Kidney glomerular epithelial cell (primary cell): ENCODE data around the gene BEAN1.

ENCODE experiments used
- DNase-seq: peaks from one replicate; lab custom pipeline; 2025; lab: John Stamatoyannopoulos, UW

BEAN1 gene, protein sequence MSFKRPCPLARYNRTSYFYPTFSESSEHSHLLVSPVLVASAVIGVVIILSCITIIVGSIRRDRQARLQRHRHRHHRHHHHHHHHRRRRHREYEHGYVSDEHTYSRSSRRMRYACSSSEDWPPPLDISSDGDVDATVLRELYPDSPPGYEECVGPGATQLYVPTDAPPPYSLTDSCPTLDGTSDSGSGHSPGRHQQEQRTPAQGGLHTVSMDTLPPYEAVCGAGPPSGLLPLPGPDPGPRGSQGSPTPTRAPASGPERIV

DNA sequence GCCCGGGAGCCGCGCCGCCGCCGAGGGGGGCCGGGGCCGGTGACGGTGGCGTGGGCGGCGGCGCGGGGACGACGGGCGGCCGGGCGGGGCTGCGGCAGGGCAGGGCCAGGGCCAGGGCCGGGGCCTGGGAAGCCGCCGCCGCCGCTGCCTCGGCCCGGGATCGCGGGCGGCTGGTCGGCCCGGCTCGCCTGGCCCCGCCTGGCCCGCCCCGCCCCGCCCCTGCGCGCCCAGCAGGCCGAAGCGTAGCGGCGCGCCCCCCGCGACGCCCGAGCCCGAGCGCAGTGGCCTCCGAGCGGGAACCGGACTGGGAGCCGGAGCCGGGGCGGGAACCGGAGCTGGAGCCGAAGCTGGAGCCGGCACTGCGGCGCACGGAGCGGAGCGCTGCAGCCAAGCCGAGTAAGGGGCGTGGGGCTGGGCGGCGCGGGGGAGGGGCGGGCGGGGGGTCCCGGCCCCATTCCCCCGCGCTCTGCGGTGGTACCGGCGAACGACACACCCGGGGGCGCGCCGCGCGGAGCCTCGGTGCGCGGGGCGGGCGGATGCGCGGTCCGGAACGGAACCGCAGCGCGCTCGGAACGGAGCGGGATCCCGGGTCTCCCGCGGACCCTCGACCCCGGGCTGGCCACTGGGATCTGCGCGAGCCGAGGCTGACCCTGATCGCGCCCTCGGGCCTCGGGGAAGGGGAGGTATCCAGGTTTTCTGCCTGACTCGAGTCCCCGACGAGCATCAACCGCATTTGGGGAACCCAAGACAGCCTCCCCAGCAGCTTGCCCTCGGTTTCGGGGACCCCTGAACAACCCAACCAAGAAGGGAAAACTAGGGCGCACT lies at the start of gene BEAN1:
BEAN1 (plus strand) TSS at position 260 of the 825 bp plus-strand sequence. CDS start 10,382 bp downstream, outside the sequence.
- DNase-seq = no peak

DNA sequence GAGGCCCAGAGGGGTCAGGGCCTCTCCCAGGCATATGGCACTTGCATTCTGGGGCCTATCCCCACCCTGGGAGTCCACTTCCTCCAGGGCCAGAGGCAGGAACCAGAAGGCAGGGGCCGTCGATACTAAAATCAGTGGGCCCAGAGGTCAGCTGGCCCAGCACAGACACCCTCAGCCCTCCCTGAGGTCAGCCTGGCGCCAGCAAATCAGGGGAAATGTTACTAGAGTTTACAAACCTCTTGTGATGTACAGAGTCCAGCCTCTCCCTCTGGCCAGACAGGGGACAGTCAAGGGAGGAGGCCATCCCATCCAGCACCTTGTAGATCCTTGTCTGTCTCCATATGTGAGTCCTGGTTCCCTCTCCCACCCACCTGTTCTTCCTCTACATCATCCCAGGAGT lies 49.8 kb upstream of the BEAN1 start:
- DNase-seq = no peak

DNA sequence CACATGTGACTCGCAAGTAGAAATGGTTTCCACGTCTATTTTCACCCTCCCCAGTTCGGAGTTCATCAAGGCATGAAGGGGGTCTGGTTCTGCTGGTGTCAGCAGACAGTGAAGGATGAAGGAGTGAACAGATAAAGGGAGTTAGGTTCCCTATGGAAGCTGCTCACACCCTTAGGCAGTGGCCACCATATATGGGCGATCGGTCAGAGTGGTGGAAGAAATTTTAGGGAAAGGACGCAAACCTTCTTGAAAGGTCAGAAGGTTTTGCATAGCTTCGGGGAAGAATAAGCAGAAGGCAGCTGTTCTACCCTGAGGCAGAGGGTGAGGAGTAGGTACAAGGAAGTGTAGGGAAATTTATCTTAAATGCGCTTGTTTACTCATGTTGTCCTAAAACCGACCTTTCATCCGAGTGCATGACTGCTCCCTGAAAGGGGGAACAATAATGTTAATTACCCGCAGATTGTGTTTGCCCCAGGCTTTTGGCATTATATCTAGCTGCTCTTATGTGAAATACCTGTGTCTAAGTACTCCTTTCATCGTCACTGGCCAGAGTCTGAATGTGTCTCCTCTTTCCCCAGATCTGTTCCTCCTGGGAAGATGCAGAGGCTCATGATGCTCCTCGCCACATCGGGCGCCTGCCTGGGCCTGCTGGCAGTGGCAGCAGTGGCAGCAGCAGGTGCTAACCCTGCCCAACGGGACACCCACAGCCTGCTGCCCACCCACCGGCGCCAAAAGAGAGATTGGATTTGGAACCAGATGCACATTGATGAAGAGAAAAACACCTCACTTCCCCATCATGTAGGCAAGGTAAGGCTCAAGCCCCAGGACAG lies 48.1 kb upstream of the BEAN1 start:
- no peak for DNase-seq

DNA sequence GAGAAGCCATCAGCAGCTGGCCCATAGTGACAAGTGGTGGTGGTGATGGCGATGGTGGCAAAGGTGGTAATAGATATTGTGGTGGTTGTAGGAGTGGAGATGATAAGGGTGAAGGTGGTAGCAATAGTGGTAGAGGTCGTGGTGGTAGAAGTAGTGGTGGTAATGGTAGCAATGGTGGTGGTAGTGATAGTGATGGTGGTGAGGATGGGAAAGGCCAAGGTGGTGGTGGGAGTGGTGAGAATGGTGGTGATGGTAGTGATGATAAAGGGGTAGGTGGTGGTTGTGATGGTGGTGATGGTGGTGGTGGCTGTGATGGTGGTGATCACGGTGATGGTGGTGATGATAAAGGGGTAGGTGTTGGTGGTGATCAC lies 47.5 kb upstream of the BEAN1 start:
- DNase-seq = no peak

DNA sequence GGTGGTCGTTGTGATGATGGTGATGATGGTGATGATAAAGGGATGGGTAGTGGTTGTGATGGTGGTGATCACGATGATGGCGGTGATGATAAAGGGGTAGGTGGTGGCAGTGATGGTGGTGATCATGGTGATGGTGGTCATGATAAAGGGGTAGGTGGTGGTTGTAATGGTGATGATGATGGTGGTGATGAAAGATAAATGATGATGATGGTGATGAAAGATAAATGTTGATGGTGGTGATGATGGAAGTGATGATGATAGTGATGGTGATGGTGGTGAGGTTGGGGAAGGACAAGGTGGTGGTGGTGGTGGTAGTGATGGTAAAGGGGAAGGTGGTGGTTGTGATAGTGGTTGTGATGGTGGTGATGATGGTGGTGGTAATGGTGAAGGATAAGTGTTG lies 46.7 kb upstream of the BEAN1 start:
- DNase-seq = no peak

DNA sequence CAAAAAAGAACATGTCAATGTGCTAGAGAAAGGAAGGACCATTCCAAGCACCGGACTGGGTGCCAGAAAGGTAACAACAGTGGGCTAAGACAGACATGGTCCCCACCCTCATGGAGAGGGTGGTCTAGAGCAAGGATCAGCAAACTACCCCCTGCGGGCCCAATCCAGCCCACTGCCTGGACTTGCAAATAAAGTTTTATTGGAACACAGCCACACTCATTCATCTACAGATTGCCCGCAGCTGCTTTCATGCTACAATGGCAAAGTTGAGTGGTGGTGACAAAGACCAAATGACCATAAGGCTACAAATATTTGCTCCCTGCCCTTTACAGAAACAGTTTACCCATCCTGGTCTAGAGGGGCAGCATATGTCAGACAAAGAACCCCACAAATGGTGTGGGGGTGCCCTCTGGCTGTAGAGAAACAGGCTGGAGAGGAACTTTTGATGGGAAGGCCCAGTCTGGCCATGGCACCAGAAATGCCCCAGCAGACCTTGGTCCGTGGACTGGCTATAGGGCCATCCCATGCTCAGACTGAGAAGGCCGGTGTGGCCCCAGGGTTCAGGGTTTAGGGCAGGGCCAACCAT lies 45.4 kb upstream of the BEAN1 start:
- no peak for DNase-seq

DNA sequence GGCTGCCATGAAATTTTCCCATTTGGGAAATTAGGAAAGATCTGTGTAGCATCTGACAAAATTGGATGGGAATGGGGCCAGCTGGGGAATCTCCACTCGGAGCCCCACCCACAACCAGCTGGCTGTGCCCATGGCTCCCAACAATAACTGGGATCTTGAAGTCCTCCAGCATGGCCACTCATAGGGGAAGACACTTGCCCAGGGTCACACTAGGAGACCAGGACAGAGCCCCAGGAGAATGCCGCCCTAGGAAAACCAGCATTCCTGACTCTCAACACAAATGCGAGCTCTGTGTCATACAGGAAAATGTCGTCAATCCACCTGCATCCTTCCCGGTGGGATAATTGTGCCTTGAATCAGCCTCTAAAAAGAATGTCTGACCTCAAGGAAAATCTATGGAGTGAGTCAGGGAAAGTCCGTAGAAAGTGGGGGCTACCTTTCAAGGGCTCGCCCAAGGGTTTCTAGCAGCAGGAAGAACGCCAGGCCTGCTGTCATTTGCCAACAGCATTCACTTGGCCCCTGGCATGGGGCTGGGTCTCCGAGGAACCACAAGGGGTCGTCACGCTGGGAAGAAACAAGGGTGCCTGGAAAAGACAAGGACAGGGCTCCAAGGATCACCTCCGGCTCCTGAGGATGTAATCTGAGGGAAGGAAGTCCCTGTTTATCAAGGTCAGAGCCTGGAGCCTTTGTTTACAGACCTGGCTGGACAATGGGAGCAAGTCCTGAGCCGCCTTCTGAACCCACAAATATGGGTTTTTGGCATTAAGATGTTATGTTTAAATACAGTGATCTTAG lies 44.7 kb upstream of the BEAN1 start:
- peak; percentile 94 for DNase-seq

DNA sequence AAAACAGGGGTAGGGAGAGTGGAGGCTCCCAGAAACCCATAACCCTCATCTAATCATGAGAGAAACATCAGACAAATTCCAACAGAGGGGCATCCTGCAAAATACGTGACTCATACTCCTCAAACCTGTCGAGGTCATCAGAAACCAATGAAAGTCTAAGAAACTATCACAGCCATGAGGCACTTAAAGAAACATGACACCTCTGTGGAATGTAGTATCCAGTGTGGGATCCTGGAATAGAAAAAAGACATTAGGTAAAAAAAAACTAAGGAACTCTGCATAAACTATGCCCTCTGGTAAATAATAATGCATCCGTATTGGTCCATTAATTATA lies 44.2 kb upstream of the BEAN1 start:
- DNase-seq = peak; percentile 95

DNA sequence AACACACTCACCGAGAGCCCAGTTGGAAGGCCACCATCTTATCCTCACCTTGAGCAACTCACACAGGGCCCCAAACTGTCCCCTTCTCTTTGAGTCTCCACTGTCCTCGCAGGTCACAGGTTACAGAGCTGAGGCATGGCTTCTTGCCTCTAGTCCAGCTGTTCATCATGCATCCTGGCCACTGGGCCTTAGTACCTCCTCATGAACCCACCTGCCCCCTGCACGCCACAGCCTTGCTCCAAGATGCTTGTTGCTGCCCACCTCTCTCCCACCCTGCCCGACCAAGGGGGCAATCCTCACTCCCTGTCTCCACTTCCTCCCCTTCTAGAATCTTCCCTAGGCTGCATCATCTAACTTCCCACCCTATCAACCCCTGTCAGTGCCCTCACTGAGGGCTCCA lies 43.5 kb upstream of the BEAN1 start:
- no peak for DNase-seq

DNA sequence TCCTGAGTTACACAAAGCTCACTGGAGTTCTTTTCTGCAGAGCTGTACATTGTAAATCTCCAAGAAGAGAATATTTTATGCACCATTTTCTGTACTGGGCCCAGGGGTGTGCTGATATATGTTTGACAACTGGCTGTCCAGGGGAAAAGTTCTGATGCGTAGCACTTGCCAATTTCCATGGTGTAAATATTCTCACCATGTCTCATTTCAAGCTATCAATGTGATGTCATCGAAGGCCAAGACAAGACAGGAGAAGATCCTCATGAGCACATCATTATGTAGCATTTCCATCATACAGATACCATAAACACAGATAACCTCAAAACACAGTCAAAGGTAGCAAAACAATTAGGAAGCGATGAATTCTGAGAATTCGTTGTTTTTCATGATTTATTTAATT lies 41.7 kb upstream of the BEAN1 start:
- DNase-seq = no peak

DNA sequence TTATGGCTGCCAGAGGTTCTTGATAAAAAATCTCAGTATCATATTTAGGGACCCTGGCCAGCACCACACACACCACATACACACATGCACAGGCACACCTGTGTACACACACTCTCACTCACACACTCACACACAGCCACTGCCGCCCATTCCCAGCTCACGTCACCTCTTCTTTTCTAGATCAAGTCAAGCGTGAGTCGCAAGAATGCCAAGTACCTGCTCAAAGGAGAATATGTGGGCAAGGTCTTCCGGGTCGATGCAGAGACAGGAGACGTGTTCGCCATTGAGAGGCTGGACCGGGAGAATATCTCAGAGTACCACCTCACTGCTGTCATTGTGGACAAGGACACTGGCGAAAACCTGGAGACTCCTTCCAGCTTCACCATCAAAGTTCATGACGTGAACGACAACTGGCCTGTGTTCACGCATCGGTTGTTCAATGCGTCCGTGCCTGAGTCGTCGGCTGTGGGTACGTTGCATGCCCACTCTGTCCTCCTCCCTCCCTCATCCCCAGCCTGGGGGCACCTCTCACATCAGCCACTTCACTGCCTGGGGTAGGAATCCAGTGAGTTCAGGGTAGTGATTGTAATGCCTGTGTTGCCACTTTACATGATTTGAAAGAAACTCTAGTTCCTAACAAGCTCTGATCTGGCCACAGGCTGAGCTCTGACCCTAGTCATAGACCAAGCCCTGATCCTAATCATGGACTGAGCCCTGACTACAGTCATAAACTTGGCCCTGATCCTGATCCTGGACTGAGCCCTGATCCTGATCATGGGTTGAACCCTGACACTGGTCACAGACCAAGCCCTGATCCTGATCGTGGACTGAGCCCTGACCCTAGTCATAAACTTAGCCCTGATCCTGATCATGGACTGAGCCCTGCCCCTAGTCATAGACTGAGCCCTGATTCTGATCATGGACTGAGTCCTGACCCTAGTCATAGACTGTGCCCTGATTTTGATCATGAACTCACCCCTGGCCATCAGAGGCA lies 40.2 kb upstream of the BEAN1 start:
- DNase-seq = no peak

DNA sequence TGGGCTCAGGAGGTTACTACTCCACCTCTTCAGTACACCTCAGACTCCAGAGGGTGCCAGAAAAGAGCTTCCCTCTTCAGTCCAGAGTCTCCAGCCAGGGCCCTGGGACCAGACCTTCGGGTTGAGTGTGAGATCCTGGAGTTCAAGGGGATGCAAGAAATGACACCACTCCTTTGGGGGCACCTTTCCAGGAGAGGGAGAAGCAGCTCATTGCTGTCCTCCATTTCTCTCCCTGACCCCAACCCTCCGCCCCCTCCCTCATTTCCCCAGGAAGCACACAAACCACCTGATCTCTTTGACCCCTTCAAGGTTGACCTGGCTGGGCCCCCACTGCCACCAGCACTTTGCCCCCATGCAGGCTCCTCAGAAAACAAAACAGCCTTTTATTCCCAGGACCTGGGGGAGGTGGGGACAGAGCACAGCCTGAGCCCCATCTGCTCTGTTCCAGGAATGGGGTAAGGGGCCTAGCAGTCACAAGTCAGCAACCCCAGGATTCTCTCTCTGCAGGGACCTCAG lies 39.2 kb upstream of the BEAN1 start:
- no peak for DNase-seq

DNA sequence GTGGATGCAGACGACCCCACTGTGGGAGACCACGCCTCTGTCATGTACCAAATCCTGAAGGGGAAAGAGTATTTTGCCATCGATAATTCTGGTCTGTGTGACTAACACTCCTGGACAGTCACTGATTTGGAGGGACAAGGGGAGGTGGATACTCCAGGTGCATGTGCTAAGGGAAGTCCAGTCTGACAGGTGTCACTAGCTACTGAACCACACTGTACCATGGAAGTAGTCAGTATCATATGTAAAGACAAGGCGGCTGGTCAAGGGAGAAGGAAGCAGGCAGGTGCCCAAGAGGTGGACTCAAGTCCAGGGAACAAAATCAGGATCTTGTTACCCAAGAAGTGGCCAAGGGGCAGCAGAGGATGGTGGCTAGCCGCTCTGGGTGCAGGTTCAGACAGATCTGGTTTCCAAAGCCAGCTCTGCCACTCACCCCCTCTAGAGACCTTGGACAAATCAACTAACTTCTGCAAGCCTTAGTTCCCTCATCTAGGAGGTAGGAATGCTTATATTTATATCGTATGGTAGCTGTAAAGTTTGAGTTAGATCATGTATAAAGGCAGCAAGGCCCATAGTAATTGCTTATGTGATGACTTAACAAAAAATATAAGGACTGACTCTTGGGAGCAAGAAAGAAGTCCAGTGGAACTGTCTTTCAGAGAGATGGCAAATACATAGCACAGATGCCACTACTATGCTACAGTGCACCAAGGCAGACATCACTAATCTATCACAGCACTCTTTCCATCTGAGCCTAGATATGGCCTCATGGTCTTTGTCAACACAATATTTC lies 38.5 kb upstream of the BEAN1 start:
- DNase-seq = no peak

DNA sequence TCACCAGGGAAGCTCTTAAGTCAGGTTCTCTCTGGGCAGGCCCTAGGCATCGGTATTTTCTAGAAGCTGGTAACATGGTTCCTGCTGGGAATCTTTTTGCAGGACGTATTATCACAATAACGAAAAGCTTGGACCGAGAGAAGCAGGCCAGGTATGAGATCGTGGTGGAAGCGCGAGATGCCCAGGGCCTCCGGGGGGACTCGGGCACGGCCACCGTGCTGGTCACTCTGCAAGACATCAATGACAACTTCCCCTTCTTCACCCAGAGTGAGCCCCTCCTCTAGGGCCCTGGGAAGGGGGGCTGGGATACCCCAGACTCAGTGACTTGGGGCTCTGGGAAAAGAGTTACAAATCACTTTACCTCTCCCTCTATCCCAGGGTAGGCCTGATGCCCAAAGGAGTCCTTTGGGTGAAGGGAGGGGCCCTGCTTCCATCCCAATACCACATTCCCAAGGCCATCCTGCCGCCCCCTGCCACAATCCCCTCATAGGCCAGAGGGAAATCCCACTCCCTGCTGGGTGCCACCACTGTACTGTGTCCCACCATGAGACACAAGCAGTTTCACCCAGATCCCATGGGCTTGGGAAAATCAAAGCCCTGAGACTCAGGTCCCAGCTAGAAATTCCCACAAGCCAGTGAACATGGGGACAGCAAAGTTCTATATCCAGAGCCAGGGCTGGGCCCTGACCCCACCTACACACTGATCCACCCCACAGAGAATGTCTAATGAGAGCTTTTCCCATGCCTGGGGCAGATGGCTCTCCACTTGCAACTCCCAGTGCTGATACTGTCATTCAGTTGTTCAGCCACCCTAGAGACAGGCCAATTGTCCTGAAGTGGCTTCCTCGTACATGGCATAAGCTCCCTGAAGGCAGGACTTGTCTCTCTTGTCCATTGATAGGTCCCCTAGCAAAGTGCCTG lies 37.6 kb upstream of the BEAN1 start:
- no peak for DNase-seq

DNA sequence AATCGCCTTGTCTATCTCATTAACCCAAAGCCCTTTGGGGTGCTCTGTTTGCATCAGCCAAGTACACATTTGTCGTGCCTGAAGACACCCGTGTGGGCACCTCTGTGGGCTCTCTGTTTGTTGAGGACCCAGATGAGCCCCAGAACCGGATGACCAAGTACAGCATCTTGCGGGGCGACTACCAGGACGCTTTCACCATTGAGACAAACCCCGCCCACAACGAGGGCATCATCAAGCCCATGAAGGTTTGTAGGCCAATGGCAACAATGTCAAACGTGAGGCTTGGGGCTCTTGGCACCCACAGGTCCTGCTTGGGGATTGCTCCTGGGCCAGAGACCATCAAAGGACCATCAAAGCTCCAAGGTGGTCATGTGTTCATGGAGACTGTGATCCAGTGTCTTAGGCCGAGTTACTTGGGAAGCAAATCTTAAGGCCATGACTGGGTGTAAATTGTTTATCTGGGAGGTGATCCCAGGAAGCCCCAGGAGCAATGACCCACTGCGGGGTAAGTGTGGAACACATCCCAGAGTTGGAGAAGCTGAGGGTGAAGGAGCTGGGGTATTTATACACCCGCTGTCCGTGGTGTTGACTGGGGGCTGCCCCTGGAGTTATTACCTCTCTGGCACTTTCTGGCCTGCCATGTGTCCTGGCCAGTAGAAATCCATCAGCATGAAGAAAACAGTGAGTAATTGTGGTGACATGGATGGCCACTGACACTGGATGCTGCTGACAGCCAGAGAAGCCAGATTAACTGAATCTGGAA lies 36.6 kb upstream of the BEAN1 start:
- no peak for DNase-seq

DNA sequence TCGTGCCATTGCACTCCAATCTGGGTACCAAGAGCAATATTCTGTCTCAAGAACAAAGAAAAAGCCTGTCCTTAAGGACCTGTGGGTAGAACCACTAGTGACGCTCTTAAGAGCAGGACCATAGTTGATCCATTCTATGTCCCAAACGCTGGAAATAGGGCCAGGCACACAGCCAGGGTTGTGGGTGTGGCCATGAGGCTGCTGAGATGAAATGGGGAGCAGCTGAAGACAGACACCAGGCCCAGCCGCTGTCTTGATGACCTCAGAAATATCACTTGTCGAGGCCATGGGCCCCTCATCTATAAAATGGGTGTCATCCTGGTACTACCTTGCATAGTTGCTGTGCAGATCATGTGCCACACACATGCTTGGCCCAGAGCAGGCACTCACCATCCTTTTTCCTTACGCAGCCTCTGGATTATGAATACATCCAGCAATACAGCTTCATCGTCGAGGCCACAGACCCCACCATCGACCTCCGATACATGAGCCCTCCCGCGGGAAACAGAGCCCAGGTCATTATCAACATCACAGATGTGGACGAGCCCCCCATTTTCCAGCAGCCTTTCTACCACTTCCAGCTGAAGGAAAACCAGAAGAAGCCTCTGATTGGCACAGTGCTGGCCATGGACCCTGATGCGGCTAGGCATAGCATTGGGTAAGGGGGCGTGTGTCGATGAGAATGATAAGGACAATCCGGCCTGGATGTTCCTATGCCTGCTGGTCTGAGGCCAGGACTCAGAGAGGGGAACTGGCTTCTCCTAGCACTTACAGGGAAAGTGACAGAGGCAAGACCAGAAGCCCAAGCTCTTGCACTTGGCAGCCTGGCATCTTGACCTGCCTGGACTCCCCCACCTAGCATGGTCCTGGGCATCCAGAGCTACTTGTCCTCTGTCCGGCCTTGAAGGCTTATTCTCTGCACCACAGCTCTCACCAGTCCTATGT lies 35.1 kb upstream of the BEAN1 start:
- no peak for DNase-seq
